K562 (cell line): ENCODE data around the gene SLC41A3. TPM values are rescaled to one million over a fixed set of nuclear protein-coding genes. Genes with fewer than 3 reads are reported as not detected.

Experiments
- ATAC-seq: fragments of 200-7000 bp; cut with Tn5 transposase; 3 replicates; pipeline ENCODE4 v1.9.1; 2020; ENCODE audit warnings: moderate library complexity
- BruUV-seq: library from RNA; stranded (reverse); fragments of 400-500 nt; replicated peaks from 2 replicates; lab custom pipeline; 2021; lab: Mats Ljungman, UMichigan
- CTCF ChIA-PET: fragments of 300-600 bp; formaldehyde crosslinking; extraction: SDS; loops from one replicate; lab custom pipeline; 2021; ENCODE audit warnings: low intra/inter-chr PET ratio; lab: Yijun Ruan, JAX
- POLR2A ChIA-PET: fragments of 300-600, 350-650 bp; sonication (Branson Sonifier 250); formaldehyde crosslinking; extraction: SDS; loops from one replicate; lab custom pipeline; 2021; ENCODE audit warnings: antibody characterized with exemption, inconsistent platforms; lab: Yijun Ruan, JAX
- DNase-seq, 4 experiments: peaks; one replicate each; pipeline versions ENCODE4 v3.0.0 to v3.0.0-alpha.2; 2011 to 2018; ENCODE audit warnings: low spot score in 3 of 4, mixed read lengths in 3 of 4; ENCODE audit errors: extremely low read depth in 1 of 4
- FAIRE-seq: peaks from 2 replicates; lab custom pipeline; 2011; peaks lifted over from hg19 to GRCh38; lab: Jason Lieb, UNC
- H2AFZ ChIP-seq: 2 replicates; pipeline ENCODE4 v1.6.0; 2011; ENCODE audit warnings: low read depth, low read length, control low read depth, inconsistent platforms
- H3K27ac ChIP-seq: fragments of 200-600 bp; 3 replicates; pipeline ENCODE4 v1.8.0; 2011; ENCODE audit warnings: low read depth, mild to moderate bottlenecking, control low read depth, inconsistent platforms, low read length, moderate library complexity, mixed read lengths; ENCODE audit errors: extremely low read depth
- H3K27me3 ChIP-seq, 2 experiments: fragments of 300-600 bp in 1 of 2; 2 replicates in 1 of 2; 3 replicates in 1 of 2; pipeline versions ENCODE4 v1.6.0 to v1.8.0; 2011; ENCODE audit warnings: inconsistent platforms in 2 of 2, low read length in 2 of 2, mild to moderate bottlenecking in 1 of 2, mixed read lengths in 1 of 2, moderate library complexity in 1 of 2; ENCODE audit not compliant: control insufficient read depth in 2 of 2, insufficient read depth in 2 of 2
- H3K36me3 ChIP-seq: fragments of 300-600 bp; 3 replicates; pipeline ENCODE4 v1.8.0; 2011; ENCODE audit warnings: mild to moderate bottlenecking, low read length, inconsistent platforms; ENCODE audit not compliant: control insufficient read depth, insufficient read depth
- H3K4me1 ChIP-seq, 2 experiments: fragments of 200-600 bp in 1 of 2; replicated peaks in 1 of 2; 2 replicates in 1 of 2; 3 replicates in 1 of 2; pipeline versions ENCODE4 v1.5.1 to v1.8.0; 2011; ENCODE audit warnings: inconsistent platforms in 2 of 2, low read length in 2 of 2, mild to moderate bottlenecking in 1 of 2, mixed read lengths in 1 of 2, moderate library complexity in 1 of 2; ENCODE audit not compliant: control insufficient read depth in 2 of 2, insufficient read depth in 2 of 2
- H3K4me2 ChIP-seq: 2 replicates; pipeline ENCODE4 v1.6.1; 2011; ENCODE audit warnings: low read length, control low read depth, inconsistent platforms, mixed read lengths; ENCODE audit not compliant: insufficient read depth
- H3K4me3 ChIP-seq: fragments of 200-600 bp; sonication (generic), shearing (Covaris generic); 2 replicates; pipeline ENCODE4 v1.5.1; 2016; ENCODE audit warnings: control low read depth, inconsistent platforms
- H3K79me2 ChIP-seq: fragments of 200-600 bp; 3 replicates; pipeline ENCODE4 v1.8.0; 2011; ENCODE audit warnings: low read length, inconsistent platforms; ENCODE audit not compliant: control insufficient read depth, insufficient read depth
- H3K9ac ChIP-seq, 2 experiments: 2 replicates each; pipeline versions ENCODE4 v1.6.0 to v1.6.1; 2011; ENCODE audit warnings: low read depth in 2 of 2, low read length in 2 of 2, control low read depth in 1 of 2, inconsistent platforms in 1 of 2, mild to moderate bottlenecking in 1 of 2, mixed read lengths in 1 of 2; ENCODE audit not compliant: insufficient read depth in 1 of 2
- H3K9me1 ChIP-seq: one replicate; pipeline ENCODE4 v1.6.0; 2011; ENCODE audit warnings: inconsistent platforms, mild to moderate bottlenecking, low read length, moderate library complexity; ENCODE audit not compliant: control insufficient read depth, insufficient read depth
- H3K9me3 ChIP-seq: replicated peaks from 2 replicates; pipeline ENCODE4 v1.5.1; 2011; ENCODE audit warnings: low read depth, low read length, inconsistent platforms; ENCODE audit not compliant: control insufficient read depth, insufficient read depth
- H4K20me1 ChIP-seq: replicated peaks from 2 replicates; pipeline ENCODE4 v1.6.1; 2011; ENCODE audit warnings: low read length, inconsistent platforms, mixed read lengths; ENCODE audit not compliant: control insufficient read depth, insufficient read depth
- ARID1B ChIP-seq: fragments of 450-650 bp; IDR thresholded peaks from 2 replicates; pipeline ENCODE4 v1.6.1; 2016; ENCODE audit warnings: antibody characterized with exemption, mild to moderate bottlenecking, inconsistent platforms
- ARNT ChIP-seq, 2 experiments: fragments of 450-650 bp; IDR thresholded peaks; 2 replicates each; pipeline ENCODE4 v1.6.1; 2016; ENCODE audit warnings: mild to moderate bottlenecking in 1 of 2
- CBFA2T2 ChIP-seq: fragments of 450-650 bp; conservative IDR thresholded peaks from 2 replicates; pipeline ENCODE4 v1.6.1; 2017; ENCODE audit warnings: mild to moderate bottlenecking
- CBFA2T3 ChIP-seq: fragments of 450-650 bp; IDR thresholded peaks from 2 replicates; pipeline ENCODE4 v1.6.1; 2017
- E2F4 ChIP-seq: sonication (generic); formaldehyde crosslinking; IDR thresholded peaks from 2 replicates; pipeline ENCODE4 v1.8.0; 2022; ENCODE audit warnings: mild to moderate bottlenecking, low read depth, missing genetic modification reagents
- ELK1 ChIP-seq: sonication (generic); formaldehyde crosslinking; IDR thresholded peaks from 2 replicates; pipeline ENCODE4 v1.8.1; 2022; ENCODE audit warnings: missing genetic modification reagents
- GABPB1 ChIP-seq: sonication (generic); formaldehyde crosslinking; IDR thresholded peaks from 2 replicates; pipeline ENCODE4 v1.8.0; 2022; ENCODE audit warnings: mild to moderate bottlenecking, missing genetic modification reagents
- GABPB2 ChIP-seq: fragments of 250-450 bp; sonication (Bioruptor Pico); conservative IDR thresholded peaks from 2 replicates; pipeline ENCODE4 v1.5.1; 2021; ENCODE audit warnings: mild to moderate bottlenecking
- HDAC6 ChIP-seq: IDR thresholded peaks from 2 replicates; pipeline ENCODE4 v1.6.1; 2012; ENCODE audit warnings: low read depth, mild to moderate bottlenecking, control low read depth, inconsistent platforms, low read length, moderate library complexity
- IRF9 ChIP-seq: fragments of 450-650 bp; IDR thresholded peaks from 2 replicates; pipeline ENCODE4 v1.6.1; 2016; ENCODE audit warnings: missing biosample characterization, missing genetic modification characterization
- NFIX ChIP-seq: fragments of 250-450 bp; sonication (Bioruptor Pico); IDR thresholded peaks from 2 replicates; pipeline ENCODE4 v1.4.0; 2020; ENCODE audit warnings: low read depth, mild to moderate bottlenecking, moderate library complexity
- SMC3 ChIP-seq: conservative IDR thresholded peaks from 2 replicates; pipeline ENCODE4 v1.6.1; 2011; ENCODE audit warnings: low read depth, low read length, improper control_type of control experiment; ENCODE audit not compliant: insufficient read depth
- SP1 ChIP-seq: sonication (generic); formaldehyde crosslinking; IDR thresholded peaks from 2 replicates; pipeline ENCODE4 v1.8.1; 2022; ENCODE audit warnings: mild to moderate bottlenecking, missing genetic modification reagents
- SPI1 ChIP-seq: IDR thresholded peaks from 2 replicates; pipeline ENCODE4 v1.6.1; 2011; ENCODE audit warnings: low read depth, low read length, control low read depth, borderline replicate concordance
- TRIM24 ChIP-seq, 2 experiments: fragments of 450-650 bp; IDR thresholded peaks; 2 replicates each; pipeline ENCODE4 v1.6.1; 2016
- ZBTB34 ChIP-seq: fragments of 250-450 bp; sonication (Bioruptor Pico); IDR thresholded peaks from 2 replicates; pipeline ENCODE4 v1.8.0; 2021; ENCODE audit warnings: mild to moderate bottlenecking, moderate library complexity
- ZNF77 ChIP-seq: fragments of 250-450 bp; sonication (Bioruptor Pico); IDR thresholded peaks from 2 replicates; pipeline ENCODE4 v1.5.0; 2020
- WGBS: fragments of 100-300 bp; shearing (Covaris generic); methylation state at CpG from one replicate; pipeline ENCODE4 v1.1.6; 2016; ENCODE audit warnings: low coverage, mixed read lengths; ENCODE audit not compliant: insufficient coverage; ENCODE audit errors: missing lambda C conversion rate; 5-methylcytosine and 5-hydroxymethylcytosine counted together
- in situ Hi-C: fragments of 300-500 bp; cut with MboI; formaldehyde crosslinking; loops from 4 replicates; pipeline ENCODE4 v1.15.0; 2018; ENCODE audit warnings: inconsistent platforms, mixed read lengths
- intact Hi-C: fragments of 100-400 bp; cut with micrococcal nuclease; formaldehyde crosslinking; loops from 2 replicates; pipeline ENCODE4 v1.14.2; 2022
- polyA plus RNA-seq, 8 experiments: library from polyadenylated mRNA; depleted of rRNA in 4 of 8; stranded (reverse) in 5 of 8; unstranded in 3 of 8; fragments of >200 nt; fragmentation: Nextera tagmentation in 2 of 8; fragmentation: Illumina TruSeq in 1 of 8; extraction: Ambion mirVana in 2 of 8; extraction: Trizol in 1 of 8; gene quantifications; 2 replicates each; pipeline versions ENCODE4 v1.2.1 to v1.2.3, GENCODE V29; 2011 to 2014; ENCODE audit warnings: inconsistent platforms in 1 of 8, missing spikeins in 1 of 8
- total RNA-seq, 7 experiments: library from RNA; depleted of rRNA in 6 of 7; stranded (reverse); fragments of >200 nt in 6 of 7; fragmentation: Illumina TruSeq in 2 of 7; extraction: Trizol in 2 of 7; gene quantifications; 2 replicates each; pipeline versions ENCODE4 v1.2.1 to v1.2.3, GENCODE V29; 2011 to 2021; ENCODE audit warnings: low replicate concordance in 1 of 7

Gene SLC41A3
- total and polyA plus RNA-seq, 9 of the 15 experiments (the other 6 are each of a cell fraction or from before 2014, with no cell fraction given), result 4.1 to 20.7 (median 11.2) TPM

- no peaks in the 10 kb centered on the region for H3K36me3 ChIP-seq
- BruUV-seq, result no TSS peak
- no peaks in the 10 kb centered on the region for H3K9me3 ChIP-seq
- no peaks in the 10 kb centered on the region for H4K20me1 ChIP-seq
- peak; percentile 35 for FAIRE-seq
- H3K4me3 ChIP-seq, result peak overlapping the region; percentile 62
- intact Hi-C loops (no loop called here), in situ Hi-C loops (no loop called here)
- H3K27ac ChIP-seq, result peak overlapping the region; percentile 77
- H3K4me2 ChIP-seq, result peak overlapping the region; percentile 77
- peak overlapping the region in 1 of 2 experiments; percentile 74; a peak in 2 of 4 replicates for H3K9ac ChIP-seq
- H2AFZ ChIP-seq, result peak overlapping the region; percentile 59
- H3K9me1 ChIP-seq, result no peaks in the 10 kb centered on the region
- peak in 2 of 4 experiments; percentile 2 to 44 for DNase-seq
- ATAC-seq, result no peak
- WGBS, result 0% methylated on average over 5 of the region's 5 CpGs
- H3K79me2 ChIP-seq, result peaks cover 7% of the 10 kb centered on the region; the same call in 2 of the 3 replicates
- ChIA-PET POLR2A (interaction anchor here (1.0 kb wide), 1 partner anchor 94 kb away, joined by 3 read pairs; no protein-coding TSS in a partner anchor), CTCF (interaction anchor here (0.9 kb wide), 1 partner anchor 127 kb away, joined by 3 read pairs; no protein-coding TSS in a partner anchor)
- no peaks in the 10 kb centered on the region for H3K27me3 ChIP-seq
- H3K4me1 ChIP-seq, result peaks cover 10 to 17% of the 10 kb centered on the region in 2 experiments; a peak in 4 of 5 replicates
- TF ChIP-seq TRIM24 (IDR thresholded peaks at IDR 0.05) (no peak), SPI1 (peak; percentile 80), CBFA2T3 (peak; percentile 62), ARID1B (peak; percentile 55), GABPB1 (no peak), SP1 (CRISPR knock-in tag) (no peak), E2F4 (no peak), ZNF77 (CRISPR knock-in tag) (no peak), NFIX (CRISPR knock-in tag) (no peak), GABPB2 (CRISPR knock-in tag) (no peak), ELK1 (no peak), IRF9 (tag) (no peak), SMC3 (no peak), ZBTB34 (CRISPR knock-in tag) (no peak), ARNT (IDR thresholded peaks at IDR 0.05) (no peak), HDAC6 (no peak), CBFA2T2 (0 out of 2 replicates have a peak, but pooled peaks have one; percentile 16)
These were observed 850 bp upstream of the SLC41A3 start for GRCh38 chr3:126084768-126085180.
